HepG2 (cell line): ENCODE measurements around the gene TSPAN9. TPM values are rescaled to one million over a fixed set of nuclear protein-coding genes. Genes with fewer than 3 reads are reported as not detected.

Experiments
- AFF4 ChIP-seq: sonication (generic); formaldehyde crosslinking; IDR thresholded peaks from 2 replicates; pipeline ENCODE4 v1.4.0; 2020; ENCODE audit warnings: missing genetic modification reagents
- AGO2 ChIP-seq: fragments of 200-400 bp; formaldehyde crosslinking; optimal IDR thresholded peaks from 2 replicates; pipeline ENCODE3; 2017; ENCODE audit warnings: mild to moderate bottlenecking, low read depth, low read length, moderate library complexity
- BATF2 ChIP-seq: sonication (generic); formaldehyde crosslinking; IDR thresholded peaks from 2 replicates; pipeline ENCODE4 v1.8.0; 2022; ENCODE audit warnings: mild to moderate bottlenecking, missing genetic modification reagents, moderate library complexity
- DPF2 ChIP-seq: sonication (generic); formaldehyde crosslinking; IDR thresholded peaks from 2 replicates; pipeline ENCODE4 v1.4.0; 2020; ENCODE audit warnings: mild to moderate bottlenecking, low read depth, missing genetic modification reagents, borderline replicate concordance
- GLI4 ChIP-seq: sonication (generic); formaldehyde crosslinking; IDR thresholded peaks from 2 replicates; pipeline ENCODE4 v1.5.1; 2020; ENCODE audit warnings: missing genetic modification reagents, mild to moderate bottlenecking, moderate library complexity, borderline replicate concordance
- MTF1 ChIP-seq: sonication (generic); formaldehyde crosslinking; IDR thresholded peaks from 2 replicates; pipeline ENCODE4 v1.5.0; 2020; ENCODE audit warnings: missing genetic modification reagents
- PAX8 ChIP-seq: sonication (generic); formaldehyde crosslinking; IDR thresholded peaks from 2 replicates; pipeline ENCODE4 v1.8.0; 2022; ENCODE audit warnings: mild to moderate bottlenecking, missing genetic modification reagents, borderline replicate concordance
- PITX1 ChIP-seq: sonication (generic); formaldehyde crosslinking; IDR thresholded peaks from 2 replicates; pipeline ENCODE4 v1.5.1; 2020; ENCODE audit warnings: mild to moderate bottlenecking, missing genetic modification reagents
- SRSF9 ChIP-seq: fragments of 200-400 bp; formaldehyde crosslinking; IDR thresholded peaks from 2 replicates; pipeline ENCODE4 v1.6.1; 2018; ENCODE audit warnings: borderline replicate concordance, mild to moderate bottlenecking, low read depth, low read length; ENCODE audit not compliant: insufficient read depth, poor library complexity, severe bottlenecking
- TMF1 ChIP-seq: sonication (generic); formaldehyde crosslinking; IDR thresholded peaks from 2 replicates; pipeline ENCODE4 v1.8.1; 2022; ENCODE audit warnings: low read depth, missing genetic modification reagents
- ZNF317 ChIP-seq: sonication (generic); formaldehyde crosslinking; IDR thresholded peaks from 2 replicates; pipeline ENCODE4 v1.5.0; 2020; ENCODE audit warnings: mild to moderate bottlenecking, missing genetic modification reagents
- ZNF441 ChIP-seq: sonication (generic); formaldehyde crosslinking; IDR thresholded peaks from 2 replicates; pipeline ENCODE4 v1.7.0; 2021; ENCODE audit warnings: missing genetic modification reagents, borderline replicate concordance
- ZNF724P ChIP-seq: sonication (generic); formaldehyde crosslinking; IDR thresholded peaks from 2 replicates; pipeline ENCODE4 v1.8.0; 2022; ENCODE audit warnings: missing genetic modification reagents, borderline replicate concordance
- polyA plus RNA-seq, 8 experiments: library from polyadenylated mRNA; depleted of rRNA in 3 of 8; stranded (reverse) in 7 of 8; unstranded in 1 of 8; fragments of >200 nt; fragmentation: Illumina TruSeq in 4 of 8; extraction: Trizol in 4 of 8; gene quantifications; 2 replicates each; pipeline versions ENCODE4 v1.2.1 to v1.2.3, GENCODE V29; 2011 to 2016; ENCODE audit warnings: low read depth in 4 of 8, missing spikeins in 1 of 8, mixed read lengths in 1 of 8; ENCODE audit not compliant: insufficient read depth in 1 of 8
- total RNA-seq, 5 experiments: library from RNA; depleted of rRNA; stranded (reverse); fragments of >200 nt; fragmentation: Illumina TruSeq; extraction: Trizol; gene quantifications; 2 replicates each; pipeline ENCODE4 v1.2.3, GENCODE V29; 2016; ENCODE audit warnings: low read depth in 1 of 5

The TSPAN9 gene
- total and polyA plus RNA-seq, 2 of the 13 experiments (the other 11 are each of a cell fraction or from before 2014, with no cell fraction given), result 18.1 to 42.3 TPM

- TF ChIP-seq AFF4 (CRISPR knock-in tag), result no peak
- TF ChIP-seq PAX8, result no peak
- no peak for TF ChIP-seq SRSF9
- TF ChIP-seq AGO2, result no peak
- TF ChIP-seq BATF2 (CRISPR knock-in tag), result no peak
- TF ChIP-seq ZNF441 (CRISPR knock-in tag), result no peak
- no peak for TF ChIP-seq PITX1 (CRISPR knock-in tag)
- TF ChIP-seq ZNF317 (CRISPR knock-in tag), result no peak
- no peak for TF ChIP-seq ZNF724P (CRISPR knock-in tag)
- no peak for TF ChIP-seq MTF1 (CRISPR knock-in tag)
- no peak for TF ChIP-seq GLI4 (CRISPR knock-in tag)
- no peak for TF ChIP-seq DPF2
- TF ChIP-seq TMF1, result no peak
These were observed 76.8 kb downstream of the TSPAN9 start (continued) for GRCh38 chr12:3154006-3154405.
